ENCODE data around the gene ADGRF1. TPM values are rescaled to one million over a fixed set of nuclear protein-coding genes. Genes with fewer than 3 reads are reported as not detected.

Gene ADGRF1
- total RNA-seq, 2 experiments from 2014 or later = not detected

DNA sequence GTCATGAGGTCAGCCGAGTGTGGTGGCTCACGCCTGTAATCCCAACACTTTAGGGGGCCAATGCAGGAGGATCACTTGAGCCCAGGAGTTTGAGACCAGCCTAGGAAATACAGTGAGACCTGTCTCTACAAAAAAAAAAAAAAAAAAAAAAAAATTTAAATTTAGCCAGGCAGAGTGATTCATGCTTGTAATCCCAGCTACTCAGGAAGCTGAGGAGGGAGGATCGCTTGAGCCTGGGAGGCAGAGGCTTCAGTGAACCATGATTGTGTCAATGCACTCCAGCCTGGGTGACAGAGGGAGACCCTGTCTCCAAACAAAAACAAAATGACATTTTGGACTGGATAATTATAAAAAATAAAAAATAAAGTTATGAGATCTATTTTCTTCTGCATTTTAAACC is 56.2 kb downstream of the ADGRF1 start:
- H3K9me3 Mint-ChIP-seq = no peaks in the 10 kb centered on the region
- CTCF ChIA-PET = interaction anchor here (1.2 kb wide), 1 partner anchor 8 kb away, joined by 3 read pairs; no protein-coding TSS in a partner anchor
- peaks cover 10% of the 10 kb centered on the region for H3K27me3 Mint-ChIP-seq (ENCODE audit: low read depth)

DNA sequence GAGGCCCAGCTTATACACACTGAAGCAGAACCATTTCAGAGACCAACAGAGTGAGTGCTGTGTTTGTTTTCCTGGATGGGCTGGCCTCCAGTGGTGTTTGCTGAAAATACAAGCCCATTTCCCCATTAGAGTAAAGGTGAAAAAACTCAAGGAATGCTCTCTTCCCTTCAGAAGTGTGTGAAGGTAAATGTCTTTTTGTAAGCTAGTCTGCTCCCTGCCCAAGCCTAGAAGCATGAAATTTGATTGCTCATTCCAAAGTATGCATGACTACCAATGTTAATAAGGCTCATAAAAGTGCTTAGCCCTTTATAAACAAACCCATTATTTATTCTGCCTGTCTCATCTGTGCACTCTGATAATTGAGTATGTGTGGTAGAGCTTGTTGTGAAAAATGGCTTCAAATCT is 59.1 kb downstream of the ADGRF1 start:
- H3K27ac Mint-ChIP-seq = no peak overlapping the region

More for the DNA sequence above, 56.2 kb downstream of the ADGRF1 start:
- no peak for DNase-seq
- Mint-ChIP-seq H3K36me3 (ENCODE audit: low read depth) (no peaks in the 10 kb centered on the region), H3K4me1 (ENCODE audit: low read depth) (no peaks in the 10 kb centered on the region), H3K4me3 (no peak overlapping the region), H3K27ac (no peak overlapping the region)
- intact Hi-C loops (cut with micrococcal nuclease) = no loop called here

GRCh38 chr6:46979206-46979605 is 62.9 kb downstream of the ADGRF1 start:
- Mint-ChIP-seq H3K9me3 (no peaks in the 10 kb centered on the region), H3K4me3 (no peak overlapping the region), H3K36me3 (ENCODE audit: low read depth) (no peaks in the 10 kb centered on the region), H3K4me1 (ENCODE audit: low read depth) (no peaks in the 10 kb centered on the region), H3K27ac (no peak overlapping the region), H3K27me3 (ENCODE audit: low read depth) (peaks cover 4% of the 10 kb centered on the region)
- intact Hi-C loops (cut with micrococcal nuclease) = no loop called here
- no peak for DNase-seq
- CTCF ChIA-PET = interaction anchor here (0.6 kb wide), 1 partner anchor 260 kb away, joined by 5 read pairs; no protein-coding TSS in a partner anchor

More for the DNA sequence above, 59.1 kb downstream of the ADGRF1 start:
- Mint-ChIP-seq H3K4me3 (no peak overlapping the region), H3K9me3 (no peaks in the 10 kb centered on the region), H3K4me1 (ENCODE audit: low read depth) (no peaks in the 10 kb centered on the region), H3K36me3 (ENCODE audit: low read depth) (no peaks in the 10 kb centered on the region), H3K27me3 (ENCODE audit: low read depth) (peaks cover 4% of the 10 kb centered on the region)
- no peak for DNase-seq
- intact Hi-C loops (cut with micrococcal nuclease) = no loop called here
- CTCF ChIA-PET = no interaction called here

DNA sequence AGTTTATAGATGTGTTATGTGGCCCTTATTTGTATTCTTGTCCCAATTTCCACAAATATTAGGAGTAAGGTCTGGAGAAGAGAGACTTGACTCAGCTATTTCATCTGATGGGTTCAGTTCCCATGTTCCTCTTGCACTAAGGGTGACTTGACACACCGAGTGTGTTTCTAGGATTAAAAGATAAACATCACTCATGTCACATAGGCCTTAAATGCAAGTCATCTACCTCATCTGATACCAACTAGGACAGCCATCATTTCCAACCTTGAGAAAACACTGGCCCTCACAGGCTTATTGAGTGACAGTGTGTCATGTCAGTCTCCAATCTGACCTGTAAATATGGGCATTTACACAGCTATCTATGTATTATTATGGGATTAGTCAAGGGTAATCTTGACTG is 67.3 kb downstream of the ADGRF1 start:
- Mint-ChIP-seq H3K4me3 (no peak overlapping the region), H3K27ac (no peak overlapping the region), H3K9me3 (no peaks in the 10 kb centered on the region), H3K36me3 (ENCODE audit: low read depth) (no peaks in the 10 kb centered on the region), H3K27me3 (ENCODE audit: low read depth) (peaks cover 4% of the 10 kb centered on the region), H3K4me1 (ENCODE audit: low read depth) (no peaks in the 10 kb centered on the region)
- intact Hi-C loops (cut with micrococcal nuclease) = no loop called here
- no peak for DNase-seq
- CTCF ChIA-PET = no interaction called here

DNA sequence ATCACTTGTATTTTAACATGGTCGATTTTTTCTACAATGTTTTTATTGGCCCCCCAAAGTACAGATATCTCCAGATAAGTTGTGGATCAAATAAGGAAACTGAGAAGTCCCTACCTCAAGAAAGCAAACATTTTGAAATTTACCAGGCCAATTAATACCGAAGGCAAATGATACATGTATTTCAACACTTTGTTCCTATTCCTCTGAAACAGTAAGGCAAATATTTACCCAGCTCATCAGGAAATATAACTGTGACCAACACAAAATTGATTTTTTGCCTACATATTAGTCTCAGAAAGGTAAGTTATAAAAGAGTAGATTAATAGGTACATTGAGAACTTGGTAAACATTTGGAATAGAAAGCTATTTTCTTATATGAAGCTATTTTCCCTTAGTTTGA is 69.1 kb downstream of the ADGRF1 start:
- H3K4me1 Mint-ChIP-seq (ENCODE audit: low read depth) = no peaks in the 10 kb centered on the region
- H3K36me3 Mint-ChIP-seq (ENCODE audit: low read depth) = no peaks in the 10 kb centered on the region
- no peak overlapping the region for H3K4me3 Mint-ChIP-seq
- CTCF ChIA-PET = no interaction called here
- peaks cover 4% of the 10 kb centered on the region for H3K27me3 Mint-ChIP-seq (ENCODE audit: low read depth)
- H3K9me3 Mint-ChIP-seq = no peaks in the 10 kb centered on the region
- intact Hi-C loops (cut with micrococcal nuclease) = no loop called here
- no peak for DNase-seq
- no peak overlapping the region for H3K27ac Mint-ChIP-seq

- peaks cover 4% of the 10 kb centered on the region for H3K27me3 Mint-ChIP-seq (ENCODE audit: low read depth)
- H3K4me1 Mint-ChIP-seq (ENCODE audit: low read depth) = no peaks in the 10 kb centered on the region
- intact Hi-C loops (cut with micrococcal nuclease) = no loop called here
- H3K27ac Mint-ChIP-seq = no peak overlapping the region
- no peaks in the 10 kb centered on the region for H3K36me3 Mint-ChIP-seq (ENCODE audit: low read depth)
- H3K9me3 Mint-ChIP-seq = no peaks in the 10 kb centered on the region
- no peak for DNase-seq
- H3K4me3 Mint-ChIP-seq = no peak overlapping the region
- CTCF ChIA-PET = no interaction called here
Observed at GRCh38 chr6:46972531-46972930, 69.6 kb downstream of the ADGRF1 start.

- CTCF ChIA-PET = no interaction called here
- Mint-ChIP-seq H3K36me3 (ENCODE audit: low read depth) (no peaks in the 10 kb centered on the region), H3K27me3 (ENCODE audit: low read depth) (peaks cover 14% of the 10 kb centered on the region), H3K9me3 (no peaks in the 10 kb centered on the region), H3K4me3 (no peak overlapping the region), H3K4me1 (ENCODE audit: low read depth) (no peaks in the 10 kb centered on the region), H3K27ac (no peak overlapping the region)
- intact Hi-C loops (cut with micrococcal nuclease) = no loop called here
- DNase-seq = no peak
Observed at GRCh38 chr6:46969206-46969605, 72.9 kb downstream of the ADGRF1 start.

- no peak overlapping the region for H3K4me3 Mint-ChIP-seq
- no peaks in the 10 kb centered on the region for H3K36me3 Mint-ChIP-seq (ENCODE audit: low read depth)
- peaks cover 12% of the 10 kb centered on the region for H3K27me3 Mint-ChIP-seq (ENCODE audit: low read depth)
- no peaks in the 10 kb centered on the region for H3K4me1 Mint-ChIP-seq (ENCODE audit: low read depth)
- no peak overlapping the region for H3K27ac Mint-ChIP-seq
- no peak for DNase-seq
- CTCF ChIA-PET = no interaction called here
- intact Hi-C loops (cut with micrococcal nuclease) = no loop called here
- H3K9me3 Mint-ChIP-seq = no peaks in the 10 kb centered on the region
Observed at GRCh38 chr6:46967826-46968349, 74.2 kb downstream of the ADGRF1 start.

DNA sequence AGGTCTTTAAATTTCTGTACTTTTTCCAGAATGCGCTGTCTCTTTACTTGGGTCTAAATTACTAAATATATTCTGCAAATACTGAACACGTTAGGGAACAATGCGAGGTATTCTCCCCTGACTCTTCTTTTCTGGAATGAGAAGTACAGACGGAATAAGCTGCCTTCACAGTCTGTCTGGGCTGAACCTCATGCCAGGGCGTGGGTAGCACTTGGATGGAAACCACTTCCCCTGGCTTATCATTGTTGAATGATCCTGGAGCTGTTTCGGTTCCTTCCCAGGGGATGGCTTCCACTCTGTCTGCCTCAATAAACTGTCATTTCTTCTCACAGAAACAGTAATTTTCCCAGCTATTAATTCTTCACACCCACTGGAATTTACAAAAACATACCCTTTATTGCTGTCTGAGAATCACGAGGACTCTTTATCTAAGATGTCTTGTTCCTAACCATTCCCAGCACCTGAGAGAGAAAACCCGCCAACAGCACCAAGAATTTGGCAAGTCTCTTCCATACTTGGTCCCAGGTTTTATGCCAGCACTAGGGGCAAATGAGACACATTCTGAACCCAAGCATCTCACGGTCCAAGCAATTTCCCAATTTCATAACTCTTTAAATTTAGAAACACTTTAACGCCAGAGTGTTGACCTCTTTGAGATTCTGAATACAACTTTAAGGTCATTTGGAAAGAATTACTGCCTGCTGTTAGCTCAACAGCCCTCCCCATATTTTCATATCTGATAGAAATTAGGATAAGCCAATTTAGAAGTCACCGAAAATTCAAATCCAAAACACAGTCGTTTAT is 77.2 kb downstream of the ADGRF1 start:
- H3K36me3 Mint-ChIP-seq (ENCODE audit: low read depth) = no peaks in the 10 kb centered on the region
- no peak for DNase-seq
- no peaks in the 10 kb centered on the region for H3K9me3 Mint-ChIP-seq
- no peak overlapping the region for H3K27ac Mint-ChIP-seq
- no peaks in the 10 kb centered on the region for H3K4me1 Mint-ChIP-seq (ENCODE audit: low read depth)
- CTCF ChIA-PET = no interaction called here
- H3K27me3 Mint-ChIP-seq (ENCODE audit: low read depth) = peaks cover 9% of the 10 kb centered on the region
- H3K4me3 Mint-ChIP-seq = no peak overlapping the region
- intact Hi-C loops (cut with micrococcal nuclease) = no loop called here

- Mint-ChIP-seq H3K27me3 (ENCODE audit: low read depth) (peaks cover 14% of the 10 kb centered on the region), H3K4me1 (ENCODE audit: low read depth) (no peaks in the 10 kb centered on the region), H3K27ac (no peak overlapping the region), H3K36me3 (ENCODE audit: low read depth) (no peaks in the 10 kb centered on the region), H3K9me3 (no peaks in the 10 kb centered on the region), H3K4me3 (no peak overlapping the region)
- intact Hi-C loops (cut with micrococcal nuclease) = no loop called here
- CTCF ChIA-PET = no interaction called here
- no peak for DNase-seq
Observed at GRCh38 chr6:46963626-46964025, 78.5 kb downstream of the ADGRF1 start.

DNA sequence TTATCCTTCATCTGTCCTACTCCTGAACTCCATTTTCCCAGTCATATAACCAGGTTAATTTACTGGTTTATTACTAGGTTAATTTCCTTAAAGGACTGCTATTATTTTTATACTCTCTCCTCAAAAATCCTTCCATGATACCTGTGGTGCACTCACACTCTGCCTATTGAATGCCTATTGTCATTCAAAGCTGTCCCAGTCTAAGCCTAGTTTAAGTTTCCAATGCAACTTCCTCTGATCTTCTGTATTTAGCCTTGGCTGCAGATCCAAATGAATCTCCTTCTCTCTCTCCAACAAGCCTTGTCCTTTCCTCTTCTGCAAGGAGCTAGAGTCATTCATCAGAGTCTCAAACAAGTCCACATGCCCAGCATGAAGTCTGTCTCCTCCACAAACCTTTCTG is 79.1 kb downstream of the ADGRF1 start:
- H3K27ac Mint-ChIP-seq = no peak overlapping the region
- H3K4me3 Mint-ChIP-seq = no peak overlapping the region
- H3K9me3 Mint-ChIP-seq = no peaks in the 10 kb centered on the region
- peaks cover 14% of the 10 kb centered on the region for H3K27me3 Mint-ChIP-seq (ENCODE audit: low read depth)
- CTCF ChIA-PET = no interaction called here
- H3K4me1 Mint-ChIP-seq (ENCODE audit: low read depth) = no peaks in the 10 kb centered on the region
- H3K36me3 Mint-ChIP-seq (ENCODE audit: low read depth) = no peaks in the 10 kb centered on the region
- intact Hi-C loops (cut with micrococcal nuclease) = no loop called here
- DNase-seq = no peak

DNA sequence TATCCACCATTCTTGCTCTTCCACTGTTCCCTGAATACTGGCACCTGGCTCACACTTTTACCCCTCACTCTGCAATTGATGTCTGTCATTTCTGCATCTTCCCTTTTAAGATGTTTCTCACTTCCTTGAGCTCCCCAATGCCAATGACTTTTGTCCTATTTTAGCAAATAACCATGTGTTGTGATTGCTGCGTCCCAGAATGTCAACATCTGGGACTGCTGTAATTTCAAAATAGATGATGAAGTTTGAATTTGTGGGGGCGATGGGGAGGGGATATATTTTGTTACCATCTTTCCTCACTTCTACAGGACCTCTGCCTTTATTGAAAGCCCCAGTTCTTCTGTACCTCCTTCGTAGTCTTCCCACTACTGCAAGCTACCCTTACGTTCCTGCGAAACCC is 80.4 kb downstream of the ADGRF1 start:
- no peak overlapping the region for H3K4me3 Mint-ChIP-seq
- H3K4me1 Mint-ChIP-seq (ENCODE audit: low read depth) = no peaks in the 10 kb centered on the region
- intact Hi-C loops (cut with micrococcal nuclease) = no loop called here
- CTCF ChIA-PET = interaction anchor here (0.6 kb wide), 1 partner anchor 152 kb away, joined by 4 read pairs; no protein-coding TSS in a partner anchor
- no peaks in the 10 kb centered on the region for H3K9me3 Mint-ChIP-seq
- no peak for DNase-seq
- no peaks in the 10 kb centered on the region for H3K36me3 Mint-ChIP-seq (ENCODE audit: low read depth)
- H3K27me3 Mint-ChIP-seq (ENCODE audit: low read depth) = peaks cover 15% of the 10 kb centered on the region
- H3K27ac Mint-ChIP-seq = no peak overlapping the region

DNA sequence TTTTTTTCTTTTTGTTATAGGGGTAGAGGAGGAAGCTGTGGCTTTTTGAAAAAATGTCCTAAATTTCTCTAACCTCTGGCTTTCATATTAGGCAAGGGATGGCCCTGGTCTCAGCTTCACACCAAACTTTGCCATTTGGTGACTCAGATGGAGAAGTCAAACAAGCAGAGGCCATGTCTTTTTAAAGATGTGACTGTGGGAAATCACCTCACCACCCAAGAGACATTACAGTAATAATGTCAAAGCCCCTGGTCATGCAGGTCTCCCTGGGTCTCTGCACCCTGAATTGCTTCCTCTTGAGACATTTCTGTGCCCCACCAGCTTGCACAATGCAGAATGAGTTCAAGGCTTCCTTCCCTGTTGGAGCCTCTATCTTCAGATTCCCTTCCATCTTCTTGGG is 80.9 kb downstream of the ADGRF1 start:
- Mint-ChIP-seq H3K9me3 (no peaks in the 10 kb centered on the region), H3K27ac (no peak overlapping the region), H3K4me1 (ENCODE audit: low read depth) (no peaks in the 10 kb centered on the region), H3K27me3 (ENCODE audit: low read depth) (peaks cover 14% of the 10 kb centered on the region), H3K4me3 (no peak overlapping the region), H3K36me3 (ENCODE audit: low read depth) (no peaks in the 10 kb centered on the region)
- DNase-seq = no peak
- CTCF ChIA-PET = interaction anchor here (0.6 kb wide), 1 partner anchor 152 kb away, joined by 4 read pairs; no protein-coding TSS in a partner anchor
- intact Hi-C loops (cut with micrococcal nuclease) = no loop called here
